Right lobe of liver (tissue), 4 donors: ENCODE results near the gene NES.

ENCODE experiments used
- POLR2A ChIP-seq: fragments of 450-650 bp; IDR thresholded peaks from one replicate; pipeline ENCODE4 v1.6.1; 2017; ENCODE audit warnings: antibody characterized with exemption, mild to moderate bottlenecking
- TF ChIP-seq, protein P1 (sequence below), 4 donors: fragments of 200-600 bp in 3 of 4; fragments of 450-650 bp in 1 of 4; IDR thresholded peaks; one replicate each; pipeline versions ENCODE4 v1.5.1 to v1.8.0; 2016 to 2022; ENCODE audit warnings: antibody characterized with exemption in 4 of 4, mild to moderate bottlenecking in 2 of 4
- donor health status: DM: no; HTN: no; CAD: no.
- donor health status: DM: no; HTN: no; CAD: no.
- donor health status: DM: no; HTN: yes; CAD: no.

- TF ChIP-seq, protein P1, sequence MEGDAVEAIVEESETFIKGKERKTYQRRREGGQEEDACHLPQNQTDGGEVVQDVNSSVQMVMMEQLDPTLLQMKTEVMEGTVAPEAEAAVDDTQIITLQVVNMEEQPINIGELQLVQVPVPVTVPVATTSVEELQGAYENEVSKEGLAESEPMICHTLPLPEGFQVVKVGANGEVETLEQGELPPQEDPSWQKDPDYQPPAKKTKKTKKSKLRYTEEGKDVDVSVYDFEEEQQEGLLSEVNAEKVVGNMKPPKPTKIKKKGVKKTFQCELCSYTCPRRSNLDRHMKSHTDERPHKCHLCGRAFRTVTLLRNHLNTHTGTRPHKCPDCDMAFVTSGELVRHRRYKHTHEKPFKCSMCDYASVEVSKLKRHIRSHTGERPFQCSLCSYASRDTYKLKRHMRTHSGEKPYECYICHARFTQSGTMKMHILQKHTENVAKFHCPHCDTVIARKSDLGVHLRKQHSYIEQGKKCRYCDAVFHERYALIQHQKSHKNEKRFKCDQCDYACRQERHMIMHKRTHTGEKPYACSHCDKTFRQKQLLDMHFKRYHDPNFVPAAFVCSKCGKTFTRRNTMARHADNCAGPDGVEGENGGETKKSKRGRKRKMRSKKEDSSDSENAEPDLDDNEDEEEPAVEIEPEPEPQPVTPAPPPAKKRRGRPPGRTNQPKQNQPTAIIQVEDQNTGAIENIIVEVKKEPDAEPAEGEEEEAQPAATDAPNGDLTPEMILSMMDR (IDR thresholded peaks at IDR 0.05) = no peak
- no peak for TF ChIP-seq POLR2A
Observed at GRCh38 chr1:156670359-156670758, 6.8 kb downstream of the NES start.
